Gastroesophageal sphincter (tissue), 3 donors: ENCODE measurements around the gene LRTM1.

ENCODE experiments used
- CTCF ChIP-seq, 4 experiments: fragments of 200-600 bp in 2 of 4; fragments of 450-650 bp in 2 of 4; sonication (generic) in 1 of 4; IDR thresholded peaks; one replicate each; pipeline ENCODE4 v1.5.1; 2017 to 2019; ENCODE audit warnings: antibody characterized with exemption in 4 of 4, mild to moderate bottlenecking in 2 of 4, moderate library complexity in 2 of 4
- POLR2AphosphoS5 ChIP-seq: sonication (generic); formaldehyde crosslinking; IDR thresholded peaks from one replicate; pipeline ENCODE4 v1.6.1; 2017; ENCODE audit warnings: antibody characterized with exemption

GRCh38 chr3:54905920-54906319 is 21.9 kb downstream of the LRTM1 start:
- TF ChIP-seq CTCF (IDR thresholded peaks at IDR 0.05) = no peak
- no peak for TF ChIP-seq POLR2AphosphoS5
